Measurements from ENCODE around the gene PALLD.
"Not testable (repeated sequence)": the region's sequence is repeated elsewhere in the genome, so short reads cannot be mapped to it uniquely, and the experiment has no call there.

The PALLD gene

GRCh38 chr4:168712316-168712890 is 215.6 kb downstream of the PALLD start:
- DNase-seq = no peak

GRCh38 chr4:168713253-168713652 is 216.4 kb downstream of the PALLD start:
- no peak for DNase-seq

DNA sequence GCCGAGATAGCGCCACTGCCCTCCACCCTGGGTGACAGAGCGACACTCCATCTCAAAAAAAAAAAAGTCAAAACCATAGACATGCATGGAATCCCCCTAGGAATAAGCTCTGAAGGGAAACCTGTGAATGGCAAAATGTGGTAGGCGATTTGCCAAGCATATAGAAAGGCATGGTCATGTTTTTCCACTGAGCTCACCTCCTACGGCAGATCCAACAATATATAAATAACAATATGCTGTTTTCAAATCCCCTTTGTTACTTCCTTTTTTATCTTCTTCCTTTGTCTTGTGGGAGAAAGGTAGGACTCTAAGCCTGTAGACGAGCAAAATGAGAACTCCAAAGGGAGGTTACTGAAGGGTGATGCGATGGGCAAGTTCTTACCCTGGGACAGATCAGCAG is 219.0 kb downstream of the PALLD start:
- no peak for DNase-seq

DNA sequence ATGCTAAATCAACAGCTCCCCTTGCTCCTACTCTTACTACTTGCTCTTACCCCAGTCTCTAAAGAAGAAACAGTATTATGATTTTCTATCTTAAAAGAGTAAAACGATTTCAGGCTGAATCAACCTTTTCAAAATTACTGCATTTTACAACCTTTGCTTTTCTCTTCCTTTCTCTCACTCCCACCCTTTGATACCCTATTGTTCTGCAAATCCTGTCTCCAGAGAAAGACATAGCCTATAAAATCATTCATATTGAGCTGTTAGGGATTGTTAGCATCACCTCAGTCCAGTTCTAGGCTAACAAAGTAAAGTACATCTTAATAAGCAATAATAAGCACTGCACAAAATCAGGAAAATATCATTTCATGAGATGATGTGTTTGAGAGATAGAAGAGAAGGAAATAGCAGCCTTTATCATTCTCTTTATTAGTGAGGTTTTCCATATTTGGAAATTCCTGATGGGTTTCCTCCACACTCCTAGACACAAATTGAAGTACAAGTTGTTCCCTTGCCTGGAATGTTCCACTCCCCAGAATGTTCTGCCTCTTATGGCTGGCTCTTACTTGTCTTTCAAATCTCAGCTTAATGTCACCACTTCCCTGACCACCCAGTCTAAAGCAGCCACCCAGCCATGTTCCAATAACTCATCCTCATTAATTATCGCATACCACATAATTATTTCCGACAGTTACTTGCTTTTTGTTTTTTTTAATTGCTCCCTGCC is 219.7 kb downstream of the PALLD start:
- DNase-seq = no peak

GRCh38 chr4:168717847-168718246 is 221.0 kb downstream of the PALLD start:
- no peak for DNase-seq

DNA sequence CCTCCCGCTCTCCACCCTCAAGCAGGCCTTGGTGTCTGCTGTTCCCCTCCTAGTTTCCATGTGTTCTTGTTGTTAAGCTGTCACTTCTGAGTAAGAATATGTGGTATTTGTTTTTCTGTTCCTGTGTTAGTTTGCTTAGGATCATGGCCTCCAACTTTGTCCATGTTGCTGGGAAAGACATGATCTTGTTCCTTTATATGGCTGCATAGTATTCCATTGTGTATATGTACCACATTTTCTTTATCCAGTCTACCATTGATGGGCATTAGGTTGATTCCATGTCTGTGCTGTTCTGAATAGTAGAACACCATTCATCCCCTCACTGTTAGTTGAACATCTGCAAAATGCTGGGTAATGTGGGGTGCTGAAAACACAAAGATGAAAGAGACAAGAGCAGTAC is 222.9 kb downstream of the PALLD start:
- DNase-seq = no peak

DNA sequence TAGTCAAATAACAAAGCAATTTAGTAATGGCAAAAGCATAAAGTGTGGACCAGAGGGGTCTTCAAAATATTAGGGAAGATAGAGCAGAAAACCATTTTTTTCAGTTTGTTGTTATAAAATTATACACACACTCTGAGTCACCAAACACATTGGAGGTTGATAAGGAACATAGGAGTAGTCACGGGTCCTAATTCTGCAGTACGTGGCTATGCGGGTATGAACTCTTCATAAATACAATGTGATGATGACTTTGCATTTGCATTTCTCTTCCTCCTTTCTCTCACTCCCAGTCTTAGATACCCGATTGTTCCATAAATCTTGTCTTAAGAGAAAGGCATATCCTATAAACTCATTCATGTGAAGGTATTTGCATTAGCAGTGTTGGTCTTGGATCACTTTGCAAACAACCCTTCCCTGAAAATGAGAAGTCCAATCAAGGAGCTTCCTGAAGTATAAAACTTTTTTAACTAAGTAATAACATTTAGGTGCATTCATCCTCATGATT is 223.6 kb downstream of the PALLD start:
- DNase-seq = no peak

DNA sequence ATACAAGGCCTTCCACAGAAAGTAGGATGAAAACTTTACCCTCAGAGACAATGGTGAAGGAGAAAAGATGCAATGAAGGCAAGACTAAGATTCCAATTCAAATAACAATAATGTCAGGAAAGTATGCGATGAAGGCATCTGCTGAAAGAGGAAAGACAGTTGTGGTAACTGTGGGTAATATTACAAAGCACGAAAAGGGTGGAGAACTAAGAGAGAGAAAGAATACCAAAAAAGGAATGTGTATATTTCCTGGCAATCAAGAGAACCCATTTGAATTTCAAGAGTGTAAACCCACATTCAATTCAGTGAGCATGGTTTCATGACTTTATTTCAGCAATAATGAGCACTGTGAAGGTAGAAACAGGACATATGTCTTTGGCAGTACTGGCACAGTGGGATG is 225.5 kb downstream of the PALLD start:
- DNase-seq = no peak

DNA sequence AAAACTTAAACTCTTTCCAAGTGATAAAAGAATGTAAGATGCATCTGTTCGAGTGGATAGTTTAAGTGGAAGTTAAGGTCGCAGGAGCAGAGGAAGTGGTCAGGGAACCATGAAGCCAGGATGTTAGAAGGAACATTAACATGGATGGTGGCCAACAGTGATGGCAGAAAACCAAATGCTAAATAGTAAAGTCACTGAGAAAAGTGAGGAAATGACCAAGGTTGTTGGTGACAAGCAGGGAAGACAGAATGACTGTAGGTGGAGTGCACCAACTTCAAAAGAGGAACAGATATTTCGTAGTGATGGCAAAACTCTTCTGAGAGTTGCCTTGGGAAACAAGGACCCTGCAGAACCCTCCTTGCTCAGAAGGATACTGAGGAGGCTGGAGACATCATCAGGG is 226.2 kb downstream of the PALLD start:
- no peak for DNase-seq

GRCh38 chr4:168723569-168723968 is 226.7 kb downstream of the PALLD start:
- DNase-seq = no peak

- no peak for DNase-seq
Measured at GRCh38 chr4:168724243-168724642, 227.4 kb downstream of the PALLD start.

DNA sequence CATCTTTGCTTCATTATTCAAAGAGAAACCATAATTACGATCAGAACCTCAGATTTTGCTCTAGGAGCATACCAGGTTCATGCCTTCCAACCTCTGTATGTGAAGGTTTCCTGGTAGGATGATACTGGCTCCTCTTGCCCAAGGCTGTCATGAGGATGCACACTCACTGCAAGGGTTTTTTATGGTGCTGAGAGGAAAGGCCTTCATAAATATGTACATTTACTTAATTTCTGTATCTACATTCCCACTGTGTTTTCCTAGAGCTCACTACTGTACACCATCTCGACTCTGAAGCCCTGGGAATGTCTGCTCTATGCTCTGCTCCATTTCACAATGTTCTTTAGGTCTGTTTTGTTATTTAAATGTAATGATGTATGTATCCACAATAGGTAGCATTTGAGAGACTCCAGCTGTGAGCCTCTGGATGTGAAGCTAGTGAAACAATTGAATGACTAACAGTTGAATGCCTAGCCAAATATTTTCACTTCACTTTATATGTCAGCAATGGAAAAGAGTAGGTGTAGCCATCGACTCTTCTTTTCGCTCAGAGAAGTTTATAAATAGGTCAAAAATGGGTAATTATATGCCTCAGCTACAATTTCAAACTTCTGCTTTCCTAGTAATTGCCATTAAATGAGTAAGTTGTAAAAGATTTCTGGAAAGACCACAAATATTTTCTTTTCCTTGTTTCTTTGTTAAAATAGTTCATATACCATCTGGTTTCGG is 228.0 kb downstream of the PALLD start:
- no peak for DNase-seq

GRCh38 chr4:168725930-168726329 is 229.1 kb downstream of the PALLD start:
- no peak for DNase-seq

GRCh38 chr4:168727181-168727580 is 230.3 kb downstream of the PALLD start:
- not testable (repeated sequence) for DNase-seq

DNA sequence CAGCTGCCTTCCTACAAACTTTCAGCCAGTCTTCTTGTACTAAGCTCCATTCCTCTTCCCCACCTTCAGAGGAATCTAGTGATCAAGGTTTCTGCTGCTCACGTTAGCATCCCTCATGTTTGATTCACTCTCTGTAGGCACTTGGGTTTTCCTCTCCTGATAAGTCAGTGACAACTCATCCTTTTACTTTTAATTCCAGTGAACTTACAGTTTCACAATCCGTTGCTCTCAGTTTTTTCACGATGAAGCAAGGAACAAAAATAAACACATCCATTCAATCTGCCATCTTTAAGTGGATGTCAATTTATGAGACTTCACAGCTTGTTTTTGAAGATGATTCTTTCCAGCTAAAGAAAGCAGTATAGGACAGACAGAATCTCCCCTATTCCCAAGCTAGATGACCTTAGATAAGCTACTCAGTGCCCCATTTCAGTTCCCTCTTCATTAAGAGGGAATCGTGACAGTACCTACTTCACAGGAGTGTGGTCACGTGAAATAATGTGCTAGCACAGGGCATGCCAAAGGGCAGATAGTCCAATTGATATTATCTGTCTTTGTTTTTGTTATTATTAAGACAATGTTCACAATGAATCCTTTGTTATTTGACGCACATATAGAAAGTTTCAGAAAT is 234.3 kb downstream of the PALLD start:
- no peak for DNase-seq

- no peak for DNase-seq
Measured at GRCh38 chr4:168731706-168732414, 235.0 kb downstream of the PALLD start.

DNA sequence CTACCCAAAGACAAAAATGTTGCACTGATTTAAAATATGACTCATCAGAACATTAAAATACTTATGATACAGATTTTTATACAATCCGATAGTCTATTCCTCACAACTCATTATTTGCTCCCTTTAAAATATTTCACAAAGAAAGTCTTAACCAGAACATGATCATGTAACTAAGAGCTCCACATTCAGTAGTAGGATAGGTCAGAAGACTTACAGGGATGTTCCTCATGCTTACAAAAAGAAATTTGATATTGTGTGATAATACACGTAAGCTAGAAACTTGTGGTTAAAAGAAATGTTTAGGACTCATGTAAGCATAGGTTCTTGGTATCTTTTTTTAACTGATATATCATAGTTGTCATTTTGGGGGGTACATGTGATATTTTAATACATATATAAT is 235.9 kb downstream of the PALLD start:
- DNase-seq = no peak

- DNase-seq = no peak
Measured at GRCh38 chr4:168734703-168735678, 238.1 kb downstream of the PALLD start.

DNA sequence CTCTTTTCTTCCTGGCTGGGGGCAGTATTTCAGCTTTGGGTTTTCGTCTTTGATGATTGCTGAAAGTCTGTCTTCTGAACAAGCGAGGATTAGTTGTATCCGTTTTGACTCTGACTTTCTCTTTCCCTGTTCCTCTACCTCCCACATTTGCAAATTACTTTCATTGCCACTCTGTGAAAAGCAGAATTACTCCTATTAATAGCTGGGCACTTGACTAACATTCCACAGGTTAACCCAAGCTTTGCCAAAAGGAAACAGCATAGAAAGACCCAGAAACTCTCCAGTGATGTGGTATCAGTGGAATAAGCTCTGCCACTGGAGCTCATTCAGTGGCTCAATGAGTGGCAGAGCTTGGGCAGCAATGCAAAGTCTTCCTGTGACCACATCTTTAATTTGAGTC is 238.9 kb downstream of the PALLD start:
- DNase-seq = no peak

- no peak for DNase-seq
Measured at GRCh38 chr4:168736860-168737805, 240.3 kb downstream of the PALLD start.

GRCh38 chr4:168737806-168738172 is 240.9 kb downstream of the PALLD start:
- DNase-seq = no peak
